Putamen (tissue), 1 donor: ENCODE data around the gene CHMP1A.

ENCODE experiments used
- DNase-seq: peaks from one replicate; pipeline ENCODE4 v3.0.0-alpha.2; 2016; ENCODE audit warnings: low spot score

The CHMP1A gene

GRCh38 chr16:89605186-89605970 is 52.1 kb downstream of the CHMP1A start:
- no peak for DNase-seq

- DNase-seq, result no peak
Measured at GRCh38 chr16:89604764-89605163, 52.7 kb downstream of the CHMP1A start.

GRCh38 chr16:89602952-89603590 is 54.4 kb downstream of the CHMP1A start:
- no peak for DNase-seq

- peak; percentile 50 for DNase-seq
Measured at GRCh38 chr16:89602273-89602951, 55.1 kb downstream of the CHMP1A start.

GRCh38 chr16:89601906-89602272 is 55.6 kb downstream of the CHMP1A start:
- DNase-seq, result no peak

- no peak for DNase-seq
Measured at GRCh38 chr16:89600956-89601355, 56.6 kb downstream of the CHMP1A start.

- no peak for DNase-seq
Measured at GRCh38 chr16:89600427-89600826, 57.1 kb downstream of the CHMP1A start.

GRCh38 chr16:89599902-89600301 is 57.6 kb downstream of the CHMP1A start:
- DNase-seq, result no peak

GRCh38 chr16:89599451-89599858 is 58.1 kb downstream of the CHMP1A start:
- no peak for DNase-seq

GRCh38 chr16:89598199-89598598 is 59.3 kb downstream of the CHMP1A start:
- no peak for DNase-seq

GRCh38 chr16:89596957-89597649 is 60.4 kb downstream of the CHMP1A start:
- no peak for DNase-seq

- no peak for DNase-seq
Measured at GRCh38 chr16:89596061-89596689, 61.3 kb downstream of the CHMP1A start.

- no peak for DNase-seq
Measured at GRCh38 chr16:89595330-89596060, 62.0 kb downstream of the CHMP1A start.
